Effector memory CD4-positive, alpha-beta T cell (primary cell): Measurements from ENCODE around the gene RSPH1.

Experiments used
- DNase-seq, 3 donors: peaks; one replicate each; pipeline ENCODE4 v3.0.0-alpha.2; 2020
- H3K27ac ChIP-seq: 2 replicates; pipeline ENCODE4 v1.7.0; 2013; ENCODE audit warnings: mild to moderate bottlenecking, low read length, moderate library complexity; ENCODE audit not compliant: insufficient read depth, poor library complexity, severe bottlenecking
- H3K27me3 ChIP-seq: replicated peaks from 2 replicates; pipeline ENCODE4 v1.7.0; 2013; ENCODE audit warnings: mild to moderate bottlenecking, low read length; ENCODE audit not compliant: insufficient read depth, control insufficient read depth, poor library complexity, severe bottlenecking
- H3K36me3 ChIP-seq: 2 replicates; pipeline ENCODE4 v1.7.0; 2013; ENCODE audit warnings: mild to moderate bottlenecking, low read length, moderate library complexity; ENCODE audit not compliant: control insufficient read depth, insufficient read depth
- H3K4me1 ChIP-seq: 2 replicates; pipeline ENCODE4 v1.7.0; 2013; ENCODE audit warnings: low read length, mild to moderate bottlenecking; ENCODE audit not compliant: control insufficient read depth, insufficient read depth, poor library complexity, severe bottlenecking
- H3K4me3 ChIP-seq: 2 replicates; pipeline ENCODE4 v1.7.0; 2013; ENCODE audit warnings: low read length, low read depth, mild to moderate bottlenecking; ENCODE audit not compliant: insufficient read depth, poor library complexity, severe bottlenecking
- H3K9me3 ChIP-seq: 2 replicates; pipeline ENCODE4 v1.7.0; 2013; ENCODE audit warnings: mild to moderate bottlenecking, low read length, moderate library complexity; ENCODE audit not compliant: control insufficient read depth

The RSPH1 gene

GRCh38 chr21:42523941-42524340, 27.9 kb upstream of the RSPH1 start:
- Histone ChIP-seq H3K9me3 (no peaks in the 10 kb centered on the region), H3K27me3 (no peaks in the 10 kb centered on the region), H3K27ac (no peak overlapping the region), H3K36me3 (peaks cover 28% of the 10 kb centered on the region), H3K4me3 (no peak overlapping the region), H3K4me1 (peaks cover 19% of the 10 kb centered on the region)
- DNase-seq: no peak

- no peaks in the 10 kb centered on the region for H3K27me3 ChIP-seq
- DNase-seq: no peak
- no peak overlapping the region for H3K27ac ChIP-seq
- peaks cover 35% of the 10 kb centered on the region for H3K36me3 ChIP-seq
- H3K4me1 ChIP-seq: peaks cover 14% of the 10 kb centered on the region
- no peaks in the 10 kb centered on the region for H3K9me3 ChIP-seq
- no peak overlapping the region for H3K4me3 ChIP-seq
These were observed 27.2 kb upstream of the RSPH1 start for GRCh38 chr21:42523211-42523610.

GRCh38 chr21:42522771-42523170, 26.7 kb upstream of the RSPH1 start:
- no peaks in the 10 kb centered on the region for H3K9me3 ChIP-seq
- H3K27ac ChIP-seq: no peak overlapping the region
- peaks cover 38% of the 10 kb centered on the region for H3K36me3 ChIP-seq
- no peak for DNase-seq
- H3K4me1 ChIP-seq: peaks cover 10% of the 10 kb centered on the region
- no peaks in the 10 kb centered on the region for H3K27me3 ChIP-seq
- no peak overlapping the region for H3K4me3 ChIP-seq

GRCh38 chr21:42522271-42522670, 26.2 kb upstream of the RSPH1 start:
- H3K9me3 ChIP-seq: no peaks in the 10 kb centered on the region
- peaks cover 7% of the 10 kb centered on the region for H3K4me1 ChIP-seq
- no peak overlapping the region for H3K4me3 ChIP-seq
- no peak overlapping the region for H3K27ac ChIP-seq
- no peaks in the 10 kb centered on the region for H3K27me3 ChIP-seq
- peaks cover 38% of the 10 kb centered on the region for H3K36me3 ChIP-seq
- DNase-seq: no peak

GRCh38 chr21:42521805-42522204, 25.8 kb upstream of the RSPH1 start:
- Histone ChIP-seq H3K9me3 (no peaks in the 10 kb centered on the region), H3K27ac (no peak overlapping the region), H3K4me1 (peaks cover 2% of the 10 kb centered on the region), H3K36me3 (peaks cover 38% of the 10 kb centered on the region), H3K27me3 (no peaks in the 10 kb centered on the region), H3K4me3 (no peak overlapping the region)
- no peak for DNase-seq

- no peak for DNase-seq
- Histone ChIP-seq H3K27me3 (no peaks in the 10 kb centered on the region), H3K36me3 (peaks cover 38% of the 10 kb centered on the region), H3K9me3 (no peaks in the 10 kb centered on the region), H3K4me3 (no peak overlapping the region), H3K4me1 (no peaks in the 10 kb centered on the region), H3K27ac (no peak overlapping the region)
These were observed 25.4 kb upstream of the RSPH1 start for GRCh38 chr21:42521384-42521783.

- H3K4me1 ChIP-seq: no peaks in the 10 kb centered on the region
- no peak for DNase-seq
- no peak overlapping the region for H3K4me3 ChIP-seq
- no peaks in the 10 kb centered on the region for H3K27me3 ChIP-seq
- peaks cover 35% of the 10 kb centered on the region for H3K36me3 ChIP-seq
- H3K27ac ChIP-seq: no peak overlapping the region
- no peaks in the 10 kb centered on the region for H3K9me3 ChIP-seq
These were observed 24.7 kb upstream of the RSPH1 start for GRCh38 chr21:42520628-42521253.

- H3K4me1 ChIP-seq: peaks cover 9% of the 10 kb centered on the region
- no peaks in the 10 kb centered on the region for H3K9me3 ChIP-seq
- H3K36me3 ChIP-seq: peaks cover 35% of the 10 kb centered on the region
- H3K27me3 ChIP-seq: no peaks in the 10 kb centered on the region
- H3K4me3 ChIP-seq: no peak overlapping the region
- DNase-seq: no peak
- no peak overlapping the region for H3K27ac ChIP-seq
These were observed 22.6 kb upstream of the RSPH1 start for GRCh38 chr21:42518626-42519025.

GRCh38 chr21:42518215-42518614, 22.2 kb upstream of the RSPH1 start:
- Histone ChIP-seq H3K27me3 (no peaks in the 10 kb centered on the region), H3K4me1 (peaks cover 10% of the 10 kb centered on the region), H3K36me3 (peaks cover 35% of the 10 kb centered on the region), H3K27ac (no peak overlapping the region), H3K9me3 (no peaks in the 10 kb centered on the region), H3K4me3 (no peak overlapping the region)
- DNase-seq: no peak

- Histone ChIP-seq H3K4me1 (peaks cover 14% of the 10 kb centered on the region), H3K4me3 (no peak overlapping the region), H3K9me3 (no peaks in the 10 kb centered on the region), H3K27me3 (no peaks in the 10 kb centered on the region), H3K36me3 (peaks cover 25% of the 10 kb centered on the region), H3K27ac (no peak overlapping the region)
- DNase-seq: no peak
These were observed 19.9 kb upstream of the RSPH1 start for GRCh38 chr21:42515708-42516502.
